Ammon's horn (tissue), 1 donor: Measurements from ENCODE around the gene SPG21.
"Not testable (repeated sequence)": the region's sequence is repeated elsewhere in the genome, so short reads cannot be mapped to it uniquely, and the experiment has no call there.

ENCODE experiments used
- DNase-seq: peaks from one replicate; pipeline ENCODE4 v3.0.0-alpha.2; 2016; ENCODE audit warnings: low spot score

Gene SPG21

GRCh38 chr15:64989416-64990167 is at the start of gene SPG21:
Gene SPG21 (minus strand): TSS chr15:64989914. CDS start chr15:64983569, 6,345 bp downstream.
- peak; percentile 97 for DNase-seq

GRCh38 chr15:65038836-65039235 is 49.1 kb upstream of the SPG21 start:
- no peak for DNase-seq

- no peak for DNase-seq
Observed at GRCh38 chr15:65038428-65038827, 48.7 kb upstream of the SPG21 start.

GRCh38 chr15:65037309-65037708 is 47.6 kb upstream of the SPG21 start:
- no peak for DNase-seq

GRCh38 chr15:65034719-65035118 is 45.0 kb upstream of the SPG21 start:
- DNase-seq = no peak

GRCh38 chr15:65033659-65034269 is 44.0 kb upstream of the SPG21 start:
- peak; percentile 80 for DNase-seq

GRCh38 chr15:65032801-65033537 is 43.3 kb upstream of the SPG21 start:
- DNase-seq = peak; percentile 76

GRCh38 chr15:65029736-65030208 is 40.1 kb upstream of the SPG21 start:
- no peak for DNase-seq

- peak; percentile 92 for DNase-seq
Observed at GRCh38 chr15:65028921-65029735, 39.4 kb upstream of the SPG21 start, which contains the start of gene MTFMT. Gene MTFMT (minus strand): TSS chr15:65029639. CDS start chr15:65029613, 26 bp downstream.

- no peak for DNase-seq
Observed at GRCh38 chr15:65028338-65028737, 38.6 kb upstream of the SPG21 start.

- no peak for DNase-seq
Observed at GRCh38 chr15:65027593-65027992, 37.9 kb upstream of the SPG21 start.

- no peak for DNase-seq
Observed at GRCh38 chr15:65026756-65027155, 37.0 kb upstream of the SPG21 start.

- no peak for DNase-seq
Observed at GRCh38 chr15:65021488-65021887, 31.8 kb upstream of the SPG21 start.

- DNase-seq = no peak
Observed at GRCh38 chr15:65020419-65020818, 30.7 kb upstream of the SPG21 start.

GRCh38 chr15:65011198-65011597 is 21.5 kb upstream of the SPG21 start:
- DNase-seq = not testable (repeated sequence)

- DNase-seq = no peak
Observed at GRCh38 chr15:65008983-65009382, 19.3 kb upstream of the SPG21 start.

GRCh38 chr15:65006876-65007275 is 17.2 kb upstream of the SPG21 start:
- no peak for DNase-seq

- no peak for DNase-seq
Observed at GRCh38 chr15:65004993-65005392, 15.3 kb upstream of the SPG21 start.

- no peak for DNase-seq
Observed at GRCh38 chr15:64997745-64998375, 8.1 kb upstream of the SPG21 start.

- DNase-seq = no peak
Observed at GRCh38 chr15:64997066-64997465, 7.4 kb upstream of the SPG21 start.

- DNase-seq = no peak
Observed at GRCh38 chr15:64993290-64993689, 3.6 kb upstream of the SPG21 start.
